HepG2 (cell line): ENCODE results near the gene ACADS. TPM values are rescaled to one million over a fixed set of nuclear protein-coding genes. Genes with fewer than 3 reads are reported as not detected.

Experiments used
- DNMT1 ChIP-seq: sonication (generic); formaldehyde crosslinking; IDR thresholded peaks from 2 replicates; pipeline ENCODE4 v1.5.1; 2020; ENCODE audit warnings: mild to moderate bottlenecking, missing genetic modification reagents
- FOSL2 ChIP-seq: sonication (generic); formaldehyde crosslinking; IDR thresholded peaks from 2 replicates; pipeline ENCODE4 v1.4.0; 2020; ENCODE audit warnings: missing genetic modification reagents
- HMGXB3 ChIP-seq: sonication (generic); formaldehyde crosslinking; IDR thresholded peaks from 2 replicates; pipeline ENCODE4 v1.4.0; 2020; ENCODE audit warnings: missing genetic modification reagents, borderline replicate concordance
- KDM1A ChIP-seq: IDR thresholded peaks from 2 replicates; pipeline ENCODE4 v1.6.1; 2016; ENCODE audit warnings: missing compliant biosample characterization
- KIAA2018 ChIP-seq: sonication (generic); formaldehyde crosslinking; IDR thresholded peaks from 2 replicates; pipeline ENCODE4 v1.5.0; 2020; ENCODE audit warnings: mild to moderate bottlenecking, missing genetic modification reagents, borderline replicate concordance
- KLF11 ChIP-seq: IDR thresholded peaks from 2 replicates; pipeline ENCODE4 v1.6.1; 2016; ENCODE audit warnings: missing compliant biosample characterization
- RBAK ChIP-seq: sonication (generic); formaldehyde crosslinking; IDR thresholded peaks from 2 replicates; pipeline ENCODE4 v1.5.1; 2020; ENCODE audit warnings: mild to moderate bottlenecking, missing genetic modification reagents
- SOX6 ChIP-seq, 2 experiments: fragments of 450-650 bp in 1 of 2; sonication (generic) in 1 of 2; formaldehyde crosslinking in 1 of 2; IDR thresholded peaks; 2 replicates each; pipeline versions ENCODE4 v1.4.0 to v1.6.1; 2017 to 2020; ENCODE audit warnings: antibody characterized with exemption in 1 of 2, mild to moderate bottlenecking in 1 of 2, missing genetic modification reagents in 1 of 2
- ZBTB33 ChIP-seq: sonication (generic); formaldehyde crosslinking; IDR thresholded peaks from 2 replicates; pipeline ENCODE4 v1.4.0; 2020; ENCODE audit warnings: missing genetic modification reagents
- ZFP62 ChIP-seq: sonication (generic); formaldehyde crosslinking; IDR thresholded peaks from 2 replicates; pipeline ENCODE4 v1.4.0; 2020; ENCODE audit warnings: missing genetic modification reagents
- ZNF143 ChIP-seq: sonication (generic); formaldehyde crosslinking; IDR thresholded peaks from 2 replicates; pipeline ENCODE4 v1.4.0; 2020; ENCODE audit warnings: missing genetic modification reagents
- ZNF225 ChIP-seq: sonication (generic); formaldehyde crosslinking; IDR thresholded peaks from 2 replicates; pipeline ENCODE4 v1.4.0; 2020; ENCODE audit warnings: mild to moderate bottlenecking, missing genetic modification reagents
- ZNF383 ChIP-seq: sonication (generic); formaldehyde crosslinking; IDR thresholded peaks from 2 replicates; pipeline ENCODE4 v1.4.0; 2020; ENCODE audit warnings: missing genetic modification reagents, mild to moderate bottlenecking, borderline replicate concordance
- ZNF547 ChIP-seq: sonication (generic); formaldehyde crosslinking; IDR thresholded peaks from 2 replicates; pipeline ENCODE4 v1.5.1; 2020; ENCODE audit warnings: mild to moderate bottlenecking, missing genetic modification reagents
- ZNF761 ChIP-seq: sonication (generic); formaldehyde crosslinking; conservative IDR thresholded peaks from 2 replicates; pipeline ENCODE4 v1.4.0; 2020; ENCODE audit warnings: mild to moderate bottlenecking, missing genetic modification reagents
- polyA plus RNA-seq, 8 experiments: library from polyadenylated mRNA; depleted of rRNA in 3 of 8; stranded (reverse) in 7 of 8; unstranded in 1 of 8; fragments of >200 nt; fragmentation: Illumina TruSeq in 4 of 8; extraction: Trizol in 4 of 8; gene quantifications; 2 replicates each; pipeline versions ENCODE4 v1.2.1 to v1.2.3, GENCODE V29; 2011 to 2016; ENCODE audit warnings: low read depth in 4 of 8, missing spikeins in 1 of 8, mixed read lengths in 1 of 8; ENCODE audit not compliant: insufficient read depth in 1 of 8
- total RNA-seq, 5 experiments: library from RNA; depleted of rRNA; stranded (reverse); fragments of >200 nt; fragmentation: Illumina TruSeq; extraction: Trizol; gene quantifications; 2 replicates each; pipeline ENCODE4 v1.2.3, GENCODE V29; 2016; ENCODE audit warnings: low read depth in 1 of 5

ACADS gene
- total and polyA plus RNA-seq, 2 of the 13 experiments (the other 11 are each of a cell fraction or from before 2014, with no cell fraction given) = 17.4 to 27.7 TPM

GRCh38 chr12:120725659-120726509 is at the start of gene ACADS (continued):
- TF ChIP-seq FOSL2 (CRISPR knock-in tag) = no peak
- TF ChIP-seq KIAA2018 = no peak
- TF ChIP-seq KLF11 (CRISPR knock-in tag) = no peak
- TF ChIP-seq SOX6 (IDR thresholded peaks at IDR 0.05) = no peak
- no peak for TF ChIP-seq SOX6 (CRISPR knock-in tag; IDR thresholded peaks at IDR 0.05)
- no peak for TF ChIP-seq KDM1A (CRISPR knock-in tag)
- TF ChIP-seq ZNF143 (CRISPR knock-in tag) = no peak
- TF ChIP-seq RBAK (CRISPR knock-in tag) = no peak
- TF ChIP-seq ZNF225 = no peak; the same call in 1 of the 2 replicates
- TF ChIP-seq ZNF547 (CRISPR knock-in tag) = peak; percentile 73
- TF ChIP-seq ZBTB33 (CRISPR knock-in tag) = no peak
- no peak for TF ChIP-seq ZFP62 (CRISPR knock-in tag)
- TF ChIP-seq ZNF383 (CRISPR knock-in tag) = no peak
- no peak for TF ChIP-seq ZNF761 (CRISPR knock-in tag)
- no peak for TF ChIP-seq HMGXB3 (CRISPR knock-in tag)
- no peak for TF ChIP-seq DNMT1 (CRISPR knock-in tag)
